GM18519 (cell line): ENCODE results near the gene NSUN3.

Experiments
- ATAC-seq: cut with Tn5 transposase; IDR thresholded peaks from one replicate; pipeline ENCODE4 v1.9.1; 2021; ENCODE audit warnings: mild to moderate bottlenecking, moderate library complexity; ENCODE audit not compliant: unreplicated experiment, low FRiP score

The NSUN3 gene

DNA sequence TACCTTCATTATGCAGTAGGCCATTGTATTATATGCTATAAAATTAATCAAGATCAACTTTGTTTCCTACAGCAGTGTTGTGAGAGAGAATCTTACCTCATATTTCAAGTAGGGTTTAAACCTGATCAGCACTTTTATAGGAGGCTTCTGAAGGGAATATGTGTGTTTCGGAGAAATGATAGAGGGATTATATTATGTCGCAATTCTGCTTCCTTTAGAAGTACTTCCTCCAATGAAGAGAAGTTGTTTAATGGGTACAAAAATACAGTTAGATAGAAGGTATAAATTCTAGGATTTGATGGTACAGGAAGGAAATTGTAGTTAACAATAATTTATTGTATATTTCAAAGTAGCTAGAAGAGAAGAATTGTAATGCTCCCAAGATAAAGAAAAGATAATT is 54.9 kb downstream of the NSUN3 start:
- no peak for ATAC-seq

GRCh38 chr3:94118390-94118789 is 55.5 kb downstream of the NSUN3 start:
- ATAC-seq: no peak

- ATAC-seq: no peak
Observed at GRCh38 chr3:94121161-94121560, 58.3 kb downstream of the NSUN3 start.

DNA sequence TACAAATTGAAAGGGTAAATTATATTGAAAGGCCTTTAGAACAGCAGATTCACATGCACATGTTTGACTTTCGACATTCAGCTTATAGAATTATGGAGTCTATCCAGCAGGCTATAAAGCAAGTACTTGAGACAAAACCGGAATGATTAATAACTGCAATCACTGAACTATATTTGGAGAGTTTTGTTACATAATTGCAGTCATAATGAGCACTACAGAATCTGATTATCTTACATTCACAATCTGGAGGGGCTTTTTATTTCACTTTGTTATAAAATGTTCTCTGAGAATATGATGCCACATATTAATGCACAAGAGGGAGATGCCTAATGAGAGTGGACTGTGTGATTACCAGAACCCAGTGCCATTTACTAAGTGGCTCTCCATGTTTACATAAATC is 64.3 kb downstream of the NSUN3 start:
- no peak for ATAC-seq

GRCh38 chr3:94130690-94131089 is 67.8 kb downstream of the NSUN3 start:
- no peak for ATAC-seq

- ATAC-seq: no peak
Observed at GRCh38 chr3:94132777-94133176, 69.9 kb downstream of the NSUN3 start.

GRCh38 chr3:94136133-94136532 is 73.3 kb downstream of the NSUN3 start:
- no peak for ATAC-seq

DNA sequence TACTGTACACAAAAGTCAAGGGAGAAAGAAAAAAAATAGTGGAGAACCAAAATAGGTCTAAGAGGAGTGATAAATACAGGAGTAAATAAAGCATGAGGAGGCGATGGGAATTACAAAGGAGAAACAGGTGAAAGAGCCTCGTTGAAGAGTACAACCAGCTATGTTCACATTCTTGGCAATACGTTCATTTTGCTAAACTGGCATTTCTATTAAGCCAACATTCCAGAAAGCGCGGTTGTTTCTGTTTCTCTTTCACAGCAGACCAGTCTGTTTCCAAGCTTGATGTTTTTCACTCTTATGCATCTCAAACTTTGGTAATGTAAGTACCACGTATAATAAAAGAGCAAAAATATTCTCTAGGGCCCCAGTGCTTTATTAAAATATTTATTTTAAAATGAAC is 74.5 kb downstream of the NSUN3 start:
- no peak for ATAC-seq

- ATAC-seq: no peak
Observed at GRCh38 chr3:94146455-94146854, 83.6 kb downstream of the NSUN3 start.

DNA sequence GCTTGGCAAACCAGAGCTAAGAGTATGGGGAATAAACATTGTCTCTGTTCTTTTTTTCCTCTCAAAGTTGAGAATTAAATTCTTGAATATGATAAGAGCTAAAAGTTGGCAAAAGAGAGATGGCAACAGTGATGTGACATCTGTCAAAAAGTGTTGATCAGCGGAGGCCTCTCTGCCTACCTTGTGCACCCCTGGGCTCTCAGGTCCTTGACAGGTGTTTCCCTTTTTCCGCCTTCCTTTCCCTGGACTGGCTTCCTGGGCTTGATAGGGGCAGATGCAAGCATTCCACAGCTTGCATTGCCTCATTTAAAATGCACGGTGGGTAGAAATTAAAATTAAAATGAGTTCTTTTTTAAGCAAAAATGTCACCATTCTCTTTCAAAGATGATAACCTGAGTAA is 84.2 kb downstream of the NSUN3 start:
- no peak for ATAC-seq

DNA sequence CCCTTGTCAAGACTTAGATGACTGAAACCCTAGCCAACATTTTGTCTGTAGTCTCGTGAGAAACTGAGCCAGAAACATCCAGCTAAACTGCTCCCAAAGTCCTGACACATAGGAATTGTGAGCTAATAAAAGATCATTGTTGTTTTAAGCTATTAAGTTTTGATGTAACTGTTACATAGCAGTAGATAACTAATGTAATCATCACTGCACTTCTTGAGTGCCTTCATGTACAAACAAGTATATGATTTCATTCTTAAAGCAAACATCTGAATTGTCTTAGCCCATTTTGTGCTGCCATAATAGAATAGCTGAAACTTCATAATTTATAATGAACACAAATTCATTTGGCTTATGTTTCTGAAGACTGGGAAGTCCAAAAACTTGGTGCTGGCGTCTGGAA is 87.3 kb downstream of the NSUN3 start:
- ATAC-seq: no peak

DNA sequence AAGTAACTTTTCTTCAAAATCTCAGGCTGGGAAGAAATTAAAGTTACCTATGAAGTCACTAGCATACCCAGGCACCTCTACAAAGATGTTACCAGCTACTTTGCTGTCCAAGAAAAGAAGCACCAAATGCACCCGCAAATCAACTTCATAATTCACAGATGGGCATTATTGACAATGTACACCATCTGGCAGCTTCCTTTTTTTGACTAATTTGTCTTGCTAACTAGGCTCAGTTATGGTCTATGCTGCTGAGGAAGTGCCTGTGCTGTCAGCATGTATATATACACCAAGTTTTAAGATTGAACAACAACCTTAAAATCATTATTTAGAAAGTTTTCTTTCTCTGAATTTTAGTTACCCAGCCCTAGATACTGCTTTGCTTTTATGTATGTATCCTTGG is 93.8 kb downstream of the NSUN3 start:
- no peak for ATAC-seq

DNA sequence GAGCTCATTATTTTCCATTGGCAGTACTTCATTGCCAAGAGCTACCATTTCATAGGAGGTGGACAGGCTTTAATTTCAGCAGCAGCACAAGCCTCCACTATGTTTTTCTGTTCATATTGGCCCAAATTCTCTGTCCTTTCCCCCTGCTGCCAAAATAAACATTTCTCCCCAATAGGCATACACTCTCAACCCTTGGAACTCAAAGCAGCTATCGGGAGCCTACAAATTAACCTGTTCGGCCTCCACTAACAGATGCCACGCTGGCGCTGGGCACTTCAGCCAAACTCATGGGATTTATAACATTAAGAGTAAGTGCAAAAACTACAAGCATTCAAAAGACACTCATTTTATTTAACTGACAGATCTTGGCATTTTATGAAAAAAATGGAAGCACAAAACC is 95.7 kb downstream of the NSUN3 start:
- no peak for ATAC-seq

- ATAC-seq: no peak
Observed at GRCh38 chr3:94159062-94159828, 96.4 kb downstream of the NSUN3 start.

- peak; percentile 84 for ATAC-seq
Observed at GRCh38 chr3:94162700-94163099, 99.8 kb downstream of the NSUN3 start.

GRCh38 chr3:94167346-94167745 is 104.5 kb downstream of the NSUN3 start:
- no peak for ATAC-seq

GRCh38 chr3:94167796-94168195 is 104.9 kb downstream of the NSUN3 start:
- ATAC-seq: no peak

- ATAC-seq: no peak
Observed at GRCh38 chr3:94171954-94172353, 109.1 kb downstream of the NSUN3 start.

DNA sequence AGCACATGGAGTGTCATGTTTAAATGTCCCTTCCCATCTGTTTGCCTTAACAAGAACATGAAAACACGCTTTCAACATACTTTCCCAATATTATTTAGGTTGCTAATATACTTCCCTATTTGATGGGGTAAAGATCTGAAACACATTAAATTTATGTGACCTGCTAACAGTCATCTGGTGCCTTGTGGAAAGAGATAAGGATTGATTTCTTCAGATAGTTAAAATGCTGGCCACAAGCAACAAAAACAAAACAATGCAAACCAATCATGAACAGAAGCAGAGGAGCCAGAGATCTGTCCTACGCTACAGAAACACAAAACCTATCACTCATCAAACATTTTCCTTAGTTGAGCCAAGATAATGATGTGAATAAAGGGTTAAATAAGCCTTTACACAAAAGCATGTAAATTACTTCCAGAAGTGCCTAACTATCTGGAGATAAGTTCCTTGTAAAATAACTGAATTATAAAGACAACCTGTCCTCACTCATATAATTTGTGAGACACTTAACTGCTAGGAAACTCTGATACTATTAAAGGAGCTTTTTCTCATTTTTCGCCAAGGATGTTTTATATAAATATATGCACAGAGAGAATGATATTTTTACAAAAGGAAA is 109.9 kb downstream of the NSUN3 start:
- ATAC-seq: no peak

DNA sequence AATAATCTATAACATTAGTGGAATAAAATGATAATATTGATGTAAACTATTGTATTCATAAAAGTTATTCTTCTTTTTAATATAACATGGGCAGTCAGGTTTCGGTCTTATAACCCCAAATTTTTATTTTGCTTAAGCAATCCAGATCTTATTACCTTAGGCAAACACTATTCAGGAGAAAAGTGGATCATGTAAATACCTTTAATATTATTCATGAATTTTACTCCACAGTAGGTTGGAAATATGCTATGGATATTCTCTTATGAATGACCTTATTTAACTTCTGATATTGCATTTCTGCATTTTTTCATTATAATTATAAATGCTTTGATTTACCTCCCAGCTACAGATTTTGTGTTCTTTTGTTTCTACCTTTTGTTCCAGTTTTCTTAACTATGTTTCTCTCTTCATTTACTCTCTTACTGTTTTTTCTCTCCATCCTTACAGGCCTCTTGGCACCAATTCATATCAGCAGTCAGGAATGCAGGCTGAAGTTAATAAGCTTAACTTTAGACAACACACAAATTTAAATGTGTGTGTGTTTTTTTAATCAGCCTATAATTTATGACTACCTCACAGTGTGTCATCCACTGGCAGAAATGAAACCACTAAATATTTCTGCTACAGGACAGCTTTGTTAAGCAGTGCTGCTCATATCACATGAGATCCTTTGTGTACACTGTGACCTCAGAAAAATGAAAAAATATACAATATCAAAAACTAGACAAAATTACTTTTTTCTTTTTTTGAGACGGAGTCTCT is 111.0 kb downstream of the NSUN3 start:
- ATAC-seq: no peak

- no peak for ATAC-seq
Observed at GRCh38 chr3:94175677-94176076, 112.8 kb downstream of the NSUN3 start.
